IMR-90 (cell line): Measurements from ENCODE around the gene ZNF236. TPM values are rescaled to one million over a fixed set of nuclear protein-coding genes. Genes with fewer than 3 reads are reported as not detected.

Experiments
- ATAC-seq: fragments of 200-7000 bp; cut with Tn5 transposase; 2 replicates; pipeline ENCODE4 v1.9.1; 2020; ENCODE audit warnings: low read depth, mild to moderate bottlenecking, moderate library complexity
- BruUV-seq: library from RNA; stranded (reverse); fragments of 400-500 nt; replicated peaks from 2 replicates; lab custom pipeline; 2021; lab: Mats Ljungman, UMichigan
- CTCF ChIA-PET: fragments of 300-600 bp; formaldehyde crosslinking; extraction: SDS; loops from one replicate; lab custom pipeline; 2021; ENCODE audit warnings: antibody characterized with exemption; lab: Yijun Ruan, JAX
- POLR2A ChIA-PET: fragments of 300-600 bp; sonication (Branson Sonifier 250); formaldehyde crosslinking; loops from one replicate; lab custom pipeline; 2022; ENCODE audit warnings: antibody characterized with exemption; ENCODE audit not compliant: unreplicated experiment; lab: Charles Lee
- DNase-seq: peaks from one replicate; pipeline ENCODE4 v3.0.0; 2013
- H2AFZ ChIP-seq: replicated peaks from 2 replicates; pipeline ENCODE3; 2013; ENCODE audit warnings: low read length, mild to moderate bottlenecking; ENCODE audit not compliant: poor library complexity
- H2AK5ac ChIP-seq: 2 replicates; pipeline ENCODE4 v1.6.1; 2013; ENCODE audit warnings: low read depth, low read length, inconsistent platforms
- H2AK9ac ChIP-seq: replicated peaks from 2 replicates; pipeline ENCODE3; 2013; ENCODE audit warnings: mild to moderate bottlenecking, low read depth, low read length, moderate library complexity; ENCODE audit not compliant: poor library complexity
- H2BK120ac ChIP-seq: 2 replicates; pipeline ENCODE4 v1.6.1; 2013; ENCODE audit warnings: low read depth, low read length, inconsistent platforms
- H2BK15ac ChIP-seq: 3 replicates; pipeline ENCODE4 v1.6.1; 2013; ENCODE audit warnings: low read depth, low read length, inconsistent platforms
- H2BK20ac ChIP-seq: 2 replicates; pipeline ENCODE4 v1.6.1; 2013; ENCODE audit warnings: low read depth, mild to moderate bottlenecking, inconsistent platforms, low read length, moderate library complexity
- H2BK5ac ChIP-seq: 2 replicates; pipeline ENCODE4 v1.6.1; 2013; ENCODE audit warnings: mild to moderate bottlenecking, low read depth, low read length, inconsistent platforms; ENCODE audit not compliant: poor library complexity, severe bottlenecking
- H3K14ac ChIP-seq: replicated peaks from 2 replicates; pipeline ENCODE4 v1.6.1; 2013; ENCODE audit warnings: low read depth, low read length, inconsistent platforms
- H3K18ac ChIP-seq: 2 replicates; pipeline ENCODE4 v1.6.1; 2013; ENCODE audit warnings: low read depth, low read length, control low read depth
- H3K23ac ChIP-seq: 2 replicates; pipeline ENCODE4 v1.6.1; 2013; ENCODE audit warnings: low read depth, low read length, inconsistent platforms
- H3K27ac ChIP-seq: 2 replicates; pipeline ENCODE4 v1.5.1; 2013; ENCODE audit warnings: mild to moderate bottlenecking, control low read depth, low read length; ENCODE audit not compliant: insufficient read depth
- H3K27me3 ChIP-seq: 2 replicates; pipeline ENCODE4 v1.6.1; 2013; ENCODE audit warnings: low read length; ENCODE audit not compliant: control insufficient read depth, insufficient read depth
- H3K36me3 ChIP-seq: 2 replicates; pipeline ENCODE4 v1.6.1; 2013; ENCODE audit warnings: low read length, mixed read lengths; ENCODE audit not compliant: control insufficient read depth, insufficient read depth
- H3K4ac ChIP-seq: 2 replicates; pipeline ENCODE4 v1.6.1; 2013; ENCODE audit warnings: low read depth, low read length, inconsistent platforms
- H3K4me1 ChIP-seq: 2 replicates; pipeline ENCODE4 v1.6.1; 2013; ENCODE audit warnings: low read length, mixed read lengths; ENCODE audit not compliant: control insufficient read depth, insufficient read depth
- H3K4me2 ChIP-seq: 2 replicates; pipeline ENCODE4 v1.6.1; 2013; ENCODE audit warnings: low read depth, mild to moderate bottlenecking, control low read depth, low read length, moderate library complexity
- H3K4me3 ChIP-seq: 2 replicates; pipeline ENCODE4 v1.5.1; 2013; ENCODE audit warnings: low read depth, mild to moderate bottlenecking, control low read depth, low read length, moderate library complexity; ENCODE audit not compliant: insufficient read depth
- H3K56ac ChIP-seq: 2 replicates; pipeline ENCODE4 v1.6.1; 2013; ENCODE audit warnings: low read length, inconsistent platforms; ENCODE audit not compliant: insufficient read depth; ENCODE audit errors: extremely low read depth
- H3K79me1 ChIP-seq, 2 experiments: 2 replicates each; pipeline ENCODE4 v1.6.1; 2013; ENCODE audit warnings: low read length in 2 of 2, inconsistent platforms in 1 of 2, low read depth in 1 of 2
- H3K9ac ChIP-seq: 2 replicates; pipeline ENCODE4 v1.6.1; 2013; ENCODE audit warnings: low read depth, low read length, control low read depth
- H3K9me1 ChIP-seq: 2 replicates; pipeline ENCODE4 v1.6.1; 2013; ENCODE audit warnings: low read length, inconsistent platforms; ENCODE audit not compliant: insufficient read depth
- H3K9me3 ChIP-seq: 2 replicates; pipeline ENCODE4 v1.6.1; 2013; ENCODE audit warnings: low read length; ENCODE audit not compliant: control insufficient read depth, insufficient read depth
- H4K20me1 ChIP-seq: 2 replicates; pipeline ENCODE4 v1.6.1; 2013; ENCODE audit warnings: low read length, inconsistent platforms; ENCODE audit not compliant: insufficient read depth
- H4K5ac ChIP-seq: 2 replicates; pipeline ENCODE4 v1.6.1; 2013; ENCODE audit warnings: mild to moderate bottlenecking, low read depth, low read length, control low read depth
- H4K8ac ChIP-seq, 2 experiments: 2 replicates each; pipeline ENCODE4 v1.6.1; 2013; ENCODE audit warnings: low read depth in 2 of 2, low read length in 2 of 2, control low read depth in 1 of 2, inconsistent platforms in 1 of 2
- H4K91ac ChIP-seq: 2 replicates; pipeline ENCODE4 v1.6.1; 2013; ENCODE audit warnings: low read depth, low read length, inconsistent platforms; ENCODE audit not compliant: insufficient read depth
- BHLHE40 ChIP-seq: fragments of 150-350 bp; IDR thresholded peaks from 2 replicates; pipeline ENCODE4 v1.6.1; 2016; ENCODE audit warnings: mild to moderate bottlenecking, low read depth, low read length
- CEBPB ChIP-seq: IDR thresholded peaks from 2 replicates; pipeline ENCODE4 v1.6.1; 2012; ENCODE audit warnings: low read depth, low read length, improper control_type of control experiment
- CHD1 ChIP-seq: IDR thresholded peaks from 2 replicates; pipeline ENCODE4 v1.6.1; 2012; ENCODE audit warnings: low read depth, low read length, improper control_type of control experiment
- CTCF ChIP-seq: conservative IDR thresholded peaks from 2 replicates; pipeline ENCODE4 v1.5.1; 2012; ENCODE audit warnings: mild to moderate bottlenecking, low read depth, low read length, improper control_type of control experiment
- MAFK ChIP-seq: IDR thresholded peaks from 2 replicates; pipeline ENCODE4 v1.6.1; 2012; ENCODE audit warnings: low read depth, low read length, improper control_type of control experiment
- MAZ ChIP-seq: IDR thresholded peaks from 2 replicates; pipeline ENCODE4 v1.6.1; 2012; ENCODE audit warnings: low read depth, mild to moderate bottlenecking, low read length, improper control_type of control experiment, moderate library complexity, borderline replicate concordance
- MXI1 ChIP-seq: IDR thresholded peaks from 2 replicates; pipeline ENCODE4 v1.6.1; 2012; ENCODE audit warnings: low read depth, mild to moderate bottlenecking, low read length, moderate library complexity, borderline replicate concordance
- NFE2L2 ChIP-seq: fragments of 150-350 bp; IDR thresholded peaks from 2 replicates; pipeline ENCODE4 v1.6.1; 2016; ENCODE audit warnings: low read depth, mild to moderate bottlenecking, low read length
- RAD21 ChIP-seq: IDR thresholded peaks from 2 replicates; pipeline ENCODE4 v1.6.1; 2012; ENCODE audit warnings: low read length, improper control_type of control experiment
- RFX5 ChIP-seq: IDR thresholded peaks from 2 replicates; pipeline ENCODE4 v1.8.0; 2012; ENCODE audit warnings: low read depth, mild to moderate bottlenecking, low read length, moderate library complexity
- SMC3 ChIP-seq: fragments of 150-350 bp; IDR thresholded peaks from 2 replicates; pipeline ENCODE4 v1.6.1; 2016; ENCODE audit warnings: low read depth, mild to moderate bottlenecking, antibody characterized with exemption, low read length, moderate library complexity
- WGBS, 2 experiments: methylation state at CpG; one replicate each; pipeline versions ENCODE4 v1.1.5 to v1.1.7; 2013; ENCODE audit warnings: missing lambda C conversion rate in 2 of 2; ENCODE audit not compliant: insufficient read length in 1 of 2; ENCODE audit errors: extremely low coverage in 2 of 2; 5-methylcytosine and 5-hydroxymethylcytosine counted together
- dilution Hi-C: fragments of 300-500 bp; cut with HindIII; formaldehyde crosslinking; loops from one replicate; pipeline ENCODE4 v1.14.3; 2018; ENCODE audit warnings: low sequenced_read_pairs; ENCODE audit not compliant: unreplicated experiment
- in situ Hi-C: fragments of 300-500 bp; cut with MboI; formaldehyde crosslinking; loops from 3 replicates; pipeline ENCODE4 v1.14.3; 2019; ENCODE audit warnings: low sequenced_read_pairs, inconsistent platforms, mixed read lengths
- intact Hi-C: fragments of 100-400 bp; cut with micrococcal nuclease; formaldehyde crosslinking; loops from 2 replicates; pipeline ENCODE4 v1.10.0; 2022
- polyA plus RNA-seq, 3 experiments: library from polyadenylated mRNA; depleted of rRNA; stranded (reverse); fragments of >200 nt; gene quantifications; 2 replicates each; pipeline ENCODE4 v1.2.3, GENCODE V29; 2012; ENCODE audit warnings: low replicate concordance in 1 of 3
- total RNA-seq: library from RNA; depleted of rRNA; stranded (reverse); fragments of >200 nt; gene quantifications from 2 replicates; pipeline ENCODE4 v1.2.3, GENCODE V29; 2012

The ZNF236 gene
- total and polyA plus RNA-seq, 2 of the 4 experiments (the other 2 are of a cell fraction) = 3.6 to 9.7 TPM

GRCh38 chr18:76886112-76886511, 63.8 kb downstream of the ZNF236 start:
- H4K20me1 ChIP-seq = no peaks in the 10 kb centered on the region
- no peak overlapping the region for H4K8ac ChIP-seq
- intact Hi-C loops = no loop called here
- no peak overlapping the region for H2BK20ac ChIP-seq
- H3K36me3 ChIP-seq = peaks cover 37% of the 10 kb centered on the region
- no peaks in the 10 kb centered on the region for H3K27me3 ChIP-seq
- in situ Hi-C loops = no loop called here
- no peak for TF ChIP-seq SMC3
- TF ChIP-seq MAFK = no peak
- no peak for TF ChIP-seq RAD21
- no peak for TF ChIP-seq CHD1
- TF ChIP-seq MXI1 = no peak
- no peak for TF ChIP-seq NFE2L2
- no peak for TF ChIP-seq CEBPB
- TF ChIP-seq RFX5 = no peak
- no peak for TF ChIP-seq BHLHE40
- no peak for TF ChIP-seq MAZ
- TF ChIP-seq CTCF = no peak
- H3K23ac ChIP-seq = no peak overlapping the region
- H2BK15ac ChIP-seq = no peak overlapping the region
- H2AFZ ChIP-seq = no peak overlapping the region
- no peak overlapping the region for H4K91ac ChIP-seq
- no peak overlapping the region for H2AK5ac ChIP-seq
- no TSS peak for BruUV-seq
- no peak overlapping the region for H2AK9ac ChIP-seq
- H3K9me3 ChIP-seq = no peaks in the 10 kb centered on the region
- no peak overlapping the region for H3K56ac ChIP-seq
- H3K18ac ChIP-seq = no peak overlapping the region
- no peak overlapping the region for H3K4me3 ChIP-seq
- no peak overlapping the region for H3K14ac ChIP-seq
- H3K4me2 ChIP-seq = no peak overlapping the region
- no peak overlapping the region for H3K9ac ChIP-seq
- no peak for ATAC-seq
- peaks cover 0 to 2% of the 10 kb centered on the region in 2 experiments; a peak in 1 of 4 replicates for H3K79me1 ChIP-seq
- no peak for DNase-seq
- H3K9me1 ChIP-seq = peaks cover 4% of the 10 kb centered on the region; the same call in 1 of the 2 replicates
- ChIA-PET POLR2A (no interaction called here), CTCF (no interaction called here)
- H2BK120ac ChIP-seq = no peak overlapping the region
- no peak overlapping the region for H3K4ac ChIP-seq
- H3K4me1 ChIP-seq = no peaks in the 10 kb centered on the region
- no peak overlapping the region for H2BK5ac ChIP-seq
- 100% methylated on average over 1 of the region's 7 CpGs; no CpG with 5 or more reads in 1 of the 2 experiments for WGBS, 2 experiments
- dilution Hi-C loops = no loop called here
- no peak overlapping the region for H4K5ac ChIP-seq
- no peak overlapping the region for H3K27ac ChIP-seq
